Stimulated activated CD4-positive, alpha-beta T cell treated with anti-CD3 and anti-CD28 coated beads, Interleukin-1b, Interleukin-23, amount 100 ng/mL, for 1 hour (primary cell): ENCODE measurements around the gene TAL2.

ENCODE experiments used
- DNase-seq, 2 donors: peaks; one replicate each; pipeline ENCODE4 v3.0.0-alpha.2; 2020; ENCODE audit warnings: low read depth in 2 of 2

The TAL2 gene

GRCh38 chr9:105708405-105708804 lies 46.1 kb downstream of the TAL2 start:
- DNase-seq = no peak

- DNase-seq = no peak
These were observed 48.4 kb downstream of the TAL2 start for GRCh38 chr9:105710638-105711037.

GRCh38 chr9:105711867-105712266 lies 49.6 kb downstream of the TAL2 start:
- no peak for DNase-seq

GRCh38 chr9:105712297-105712696 lies 50.0 kb downstream of the TAL2 start:
- DNase-seq = no peak
